Lower leg skin (tissue), 4 donors: ENCODE measurements around the gene ACY1. TPM values are rescaled to one million over a fixed set of nuclear protein-coding genes. Genes with fewer than 3 reads are reported as not detected.

Experiments used
- DNase-seq, 2 donors: peaks; one replicate each; pipeline ENCODE4 v3.0.0-alpha.2; 2019; ENCODE audit warnings: low spot score in 2 of 2
- H3K4me3 ChIP-seq: fragments of 200-600 bp; sonication (generic); 2 replicates; pipeline ENCODE4 v1.5.1; 2017; ENCODE audit warnings: mild to moderate bottlenecking, low read depth; ENCODE audit not compliant: poor library complexity, severe bottlenecking
- CTCF ChIP-seq, 3 donors: fragments of 450-650 bp; IDR thresholded peaks; one replicate each; pipeline ENCODE4 v1.5.1; 2016; ENCODE audit warnings: antibody characterized with exemption in 3 of 3, mild to moderate bottlenecking in 3 of 3, moderate library complexity in 2 of 3
- POLR2A ChIP-seq, 2 donors: fragments of 450-650 bp; IDR thresholded peaks; one replicate each; pipeline ENCODE4 v1.6.1; 2016 to 2017; ENCODE audit warnings: antibody characterized with exemption in 2 of 2, mild to moderate bottlenecking in 1 of 2, moderate library complexity in 1 of 2
- WGBS, 2 donors: methylation state at CpG; one replicate each; pipeline ENCODE4 v1.1.5; 2018; 5-methylcytosine and 5-hydroxymethylcytosine counted together
- intact Hi-C: fragments of 100-400 bp; cut with DNase I; formaldehyde crosslinking; loops from one replicate; pipeline ENCODE4 v1.15.0; 2023; ENCODE audit warnings: low total_unique reads
- total RNA-seq, 4 donors: library from RNA; depleted of rRNA; stranded (reverse); fragments of >200 nt; gene quantifications; one replicate each; pipeline ENCODE4 v1.1.0, GENCODE V29; 2016

Gene ACY1
- total RNA-seq, 4 donors from 2014 or later = 16.2 to 44.2 (median 30.5) TPM

- DNase-seq = no peak
- TF ChIP-seq CTCF (IDR thresholded peaks at IDR 0.05) (no peak), POLR2A (IDR thresholded peaks at IDR 0.05) (no peak)
- intact Hi-C loops = no loop called here
- 80 to 81% methylated on average over 6 of the region's 6 CpGs for WGBS, 2 donors
- H3K4me3 ChIP-seq = no peak overlapping the region
Observed at GRCh38 chr3:51968883-51969678, 14.3 kb upstream of the ACY1 start.

GRCh38 chr3:51969841-51970240 is 13.5 kb upstream of the ACY1 start:
- no peak for TF ChIP-seq CTCF (IDR thresholded peaks at IDR 0.05)
- no peak for TF ChIP-seq POLR2A (IDR thresholded peaks at IDR 0.05)
- 48 to 73% methylated on average over 4 of the region's 4 CpGs for WGBS, 2 donors
- no peak overlapping the region for H3K4me3 ChIP-seq
- DNase-seq = no peak
- intact Hi-C loops = no loop called here

GRCh38 chr3:51970606-51971300 is 12.6 kb upstream of the ACY1 start:
- H3K4me3 ChIP-seq = no peak overlapping the region
- DNase-seq = no peak
- intact Hi-C loops = no loop called here
- TF ChIP-seq CTCF (IDR thresholded peaks at IDR 0.05) (no peak), POLR2A (IDR thresholded peaks at IDR 0.05) (no peak)
- 49 to 60% methylated on average over 5 to 6 of the region's 6 CpGs for WGBS, 2 donors

GRCh38 chr3:51971350-51971749 is 12.0 kb upstream of the ACY1 start:
- WGBS, 2 donors = 81 to 85% methylated on average over 8 to 11 of the region's 11 CpGs
- intact Hi-C loops = no loop called here
- no peak for DNase-seq
- H3K4me3 ChIP-seq = no peak overlapping the region
- TF ChIP-seq POLR2A (IDR thresholded peaks at IDR 0.05) = no peak
- TF ChIP-seq CTCF (IDR thresholded peaks at IDR 0.05) = no peak

GRCh38 chr3:51974277-51974962 is 8.9 kb upstream of the ACY1 start:
- DNase-seq = peak; percentile 41 to 90
- WGBS, 2 donors = 2 to 5% methylated on average over 23 to 30 of the region's 30 CpGs
- TF ChIP-seq POLR2A (IDR thresholded peaks at IDR 0.05) = no peak
- TF ChIP-seq CTCF (IDR thresholded peaks at IDR 0.05) = no peak
- intact Hi-C loops = no loop called here
- peak overlapping the region; percentile 30 for H3K4me3 ChIP-seq
